HCT116 (cell line): Measurements from ENCODE around the gene ZC3H12A. TPM values are rescaled to one million over a fixed set of nuclear protein-coding genes. Genes with fewer than 3 reads are reported as not detected.
A peak's percentile ranks its signal among the peaks of the same experiment; 100 is the strongest.

ENCODE experiments used
- ATAC-seq: fragments of 200-7000 bp; cut with Tn5 transposase; 2 replicates; pipeline ENCODE4 v1.9.1; 2020; ENCODE audit warnings: mild to moderate bottlenecking, moderate library complexity
- BruUV-seq: library from RNA; stranded (reverse); fragments of 400-500 nt; replicated peaks from 2 replicates; lab custom pipeline; 2021; lab: Mats Ljungman, UMichigan
- CTCF ChIA-PET: fragments of 300-600 bp; sonication (Branson Sonifier 250); formaldehyde crosslinking; loops from one replicate; lab custom pipeline; 2021; ENCODE audit warnings: antibody characterized with exemption; lab: Charles Lee
- POLR2A ChIA-PET: fragments of 300-600, 350-600 bp; sonication (Branson Sonifier 250); formaldehyde crosslinking; loops from one replicate; lab custom pipeline; 2021; ENCODE audit warnings: antibody characterized with exemption; lab: Charles Lee
- RAD21 ChIA-PET, 2 experiments: fragments of 300-600 bp; sonication (Branson Sonifier 250); formaldehyde crosslinking; loops; one replicate each; lab custom pipeline; 2023; ENCODE audit warnings: low total read pairs in 2 of 2; ENCODE audit not compliant: uncharacterized antibody in 2 of 2, unreplicated experiment in 2 of 2, low non-redundant PET in 1 of 2; lab: Charles Lee
- DNase-seq: peaks from one replicate; pipeline ENCODE4 v3.0.0-alpha.2; 2010; ENCODE audit warnings: low read depth, low spot score
- H2AFZ ChIP-seq: fragments of 200-600 bp; shearing (Covaris generic), sonication (generic); 2 replicates; pipeline ENCODE4 v1.6.1; 2017; ENCODE audit warnings: low read depth, mixed run types, mixed read lengths, antibody characterized with exemption, low read length; ENCODE audit not compliant: poor library complexity, severe bottlenecking
- H3K27ac ChIP-seq: 2 replicates; pipeline ENCODE4 v1.5.1; 2012; ENCODE audit warnings: low read depth, low read length
- H3K27me3 ChIP-seq: fragments of 200-600 bp; sonication (generic); 2 replicates; pipeline ENCODE4 v1.6.1; 2016; ENCODE audit warnings: mixed run types, low read length, mixed read lengths; ENCODE audit not compliant: insufficient read depth
- H3K36me3 ChIP-seq, 2 experiments: fragments of 200-500 bp in 1 of 2; fragments of 200-600 bp in 1 of 2; sonication (Bioruptor generic) in 1 of 2; sonication (generic) in 1 of 2; 2 replicates each; pipeline versions ENCODE4 v1.5.1 to v1.6.1; 2014 to 2016; ENCODE audit warnings: low read length in 2 of 2, inconsistent platforms in 1 of 2, mixed read lengths in 1 of 2, mixed run types in 1 of 2; ENCODE audit not compliant: insufficient read depth in 2 of 2, control insufficient read depth in 1 of 2
- H3K4me1 ChIP-seq, 2 experiments: fragments of 200-600 bp in 1 of 2; sonication (generic) in 1 of 2; 2 replicates each; pipeline versions ENCODE4 v1.5.1 to v1.6.1; 2012 to 2017; ENCODE audit warnings: low read length in 2 of 2, inconsistent platforms in 1 of 2, mild to moderate bottlenecking in 1 of 2, mixed read lengths in 1 of 2, mixed run types in 1 of 2, moderate library complexity in 1 of 2; ENCODE audit not compliant: insufficient read depth in 2 of 2, control insufficient read depth in 1 of 2
- H3K4me2 ChIP-seq: fragments of 200-600 bp; sonication (generic); 2 replicates; pipeline ENCODE4 v1.6.1; 2017; ENCODE audit warnings: mixed run types, low read length, mixed read lengths
- H3K4me3 ChIP-seq, 2 experiments: fragments of 200-600 bp in 1 of 2; sonication (generic) in 1 of 2; replicated peaks in 1 of 2; 2 replicates each; pipeline ENCODE4 v1.5.1; 2011 to 2016; ENCODE audit warnings: low read length in 2 of 2, control low read depth in 1 of 2, low read depth in 1 of 2, mild to moderate bottlenecking in 1 of 2, mixed read lengths in 1 of 2, mixed run types in 1 of 2
- H3K79me2 ChIP-seq: fragments of 200-600 bp; sonication (generic); 2 replicates; pipeline ENCODE4 v1.6.1; 2017; ENCODE audit warnings: mild to moderate bottlenecking, mixed run types, low read length, moderate library complexity, mixed read lengths; ENCODE audit not compliant: insufficient read depth
- H3K9ac ChIP-seq: fragments of 200-600 bp; sonication (generic); 2 replicates; pipeline ENCODE4 v1.6.1; 2016; ENCODE audit warnings: low read length, mixed read lengths
- H3K9me2 ChIP-seq: fragments of 200-600 bp; sonication (generic), shearing (Covaris generic); 2 replicates; pipeline ENCODE4 v1.6.1; 2017; ENCODE audit warnings: mixed run types, mild to moderate bottlenecking, moderate library complexity; ENCODE audit not compliant: insufficient read depth
- H3K9me3 ChIP-seq, 2 experiments: fragments of 200-500 bp in 1 of 2; fragments of 200-600 bp in 1 of 2; sonication (Bioruptor generic) in 1 of 2; sonication (generic) in 1 of 2; 2 replicates each; pipeline ENCODE4 v1.6.1; 2014 to 2017; ENCODE audit warnings: low read length in 2 of 2, mixed read lengths in 2 of 2, inconsistent platforms in 1 of 2, low read depth in 1 of 2, mild to moderate bottlenecking in 1 of 2, mixed run types in 1 of 2, moderate library complexity in 1 of 2; ENCODE audit not compliant: control insufficient read depth in 1 of 2, insufficient read depth in 1 of 2
- H4K20me1 ChIP-seq: fragments of 200-600 bp; sonication (generic), shearing (Covaris generic); 2 replicates; pipeline ENCODE4 v1.6.1; 2017; ENCODE audit warnings: mixed run types, mild to moderate bottlenecking, moderate library complexity; ENCODE audit not compliant: insufficient read depth
- EGR1 ChIP-seq: IDR thresholded peaks from 2 replicates; pipeline ENCODE4 v1.6.1; 2012; ENCODE audit warnings: low read depth
- ELF1 ChIP-seq: IDR thresholded peaks from 2 replicates; pipeline ENCODE4 v1.6.1; 2012; ENCODE audit warnings: low read depth, borderline replicate concordance
- EZH2 ChIP-seq: fragments of 200-600 bp; sonication (generic); IDR thresholded peaks from 2 replicates; pipeline ENCODE4 v1.6.1; 2017; ENCODE audit warnings: antibody characterized with exemption, mixed run types
- FOSL1 ChIP-seq: IDR thresholded peaks from 2 replicates; pipeline ENCODE4 v1.6.1; 2012; ENCODE audit warnings: low read depth
- POLR2AphosphoS5 ChIP-seq: IDR thresholded peaks from 2 replicates; pipeline ENCODE4 v1.6.1; 2011; ENCODE audit warnings: mild to moderate bottlenecking, low read depth, low read length, moderate library complexity
- SIN3A ChIP-seq: IDR thresholded peaks from 2 replicates; pipeline ENCODE4 v1.6.1; 2012; ENCODE audit warnings: low read depth
- SP1 ChIP-seq: IDR thresholded peaks from 2 replicates; pipeline ENCODE4 v1.6.1; 2012; ENCODE audit warnings: low read depth
- TCF7L2 ChIP-seq: IDR thresholded peaks from 2 replicates; pipeline ENCODE4 v1.7.0; 2011; ENCODE audit warnings: borderline replicate concordance, inconsistent platforms; ENCODE audit not compliant: insufficient read depth, insufficient read length; ENCODE audit errors: extremely low read depth
- ZFX ChIP-seq: fragments of 450-650 bp; IDR thresholded peaks from 2 replicates; pipeline ENCODE4 v1.6.1; 2017
- ZNF274 ChIP-seq: fragments of 200-500 bp; sonication (Bioruptor generic); IDR thresholded peaks from 2 replicates; pipeline ENCODE4 v1.6.1; 2014; ENCODE audit warnings: mild to moderate bottlenecking, low read depth, low read length, inconsistent platforms
- intact Hi-C: fragments of 100-400 bp; cut with micrococcal nuclease; formaldehyde crosslinking; loops from 2 replicates; pipeline ENCODE4 v1.10.0; 2022
- total RNA-seq: library from RNA; stranded (reverse); gene quantifications from one replicate; pipeline ENCODE4 v1.2.1, GENCODE V29; 2021; ENCODE audit not compliant: unreplicated experiment
- TF ChIP-seq, protein P1 (sequence below), 3 experiments: fragments of 200-600 bp in 1 of 3; sonication (generic) in 1 of 3; IDR thresholded peaks in 2 of 3; conservative IDR thresholded peaks in 1 of 3; 2 replicates each; pipeline ENCODE4 v1.5.1; 2012 to 2017; ENCODE audit warnings: low read depth in 2 of 3, low read length in 2 of 3, antibody characterized with exemption in 1 of 3, borderline replicate concordance in 1 of 3, control low read depth in 1 of 3, mild to moderate bottlenecking in 1 of 3, mixed read lengths in 1 of 3, mixed run types in 1 of 3, moderate library complexity in 1 of 3; ENCODE audit not compliant: insufficient read depth in 1 of 3
- TF ChIP-seq, protein P2 (sequence below): IDR thresholded peaks from 2 replicates; pipeline ENCODE4 v1.6.1; 2012
- TF ChIP-seq, protein P3 (sequence below): IDR thresholded peaks from 2 replicates; pipeline ENCODE4 v1.6.1; 2012; ENCODE audit warnings: low read depth

ZC3H12A gene
- total RNA-seq, 1 experiment from 2014 or later = 10.6 TPM

- TF ChIP-seq SIN3A = no peak
- no peak for TF ChIP-seq EZH2
- TF ChIP-seq POLR2AphosphoS5 = no peak
- no peak for TF ChIP-seq EGR1
- no peak for TF ChIP-seq FOSL1
- no peak for TF ChIP-seq SP1
- TF ChIP-seq ZNF274 = no peak
- TF ChIP-seq, protein P1, sequence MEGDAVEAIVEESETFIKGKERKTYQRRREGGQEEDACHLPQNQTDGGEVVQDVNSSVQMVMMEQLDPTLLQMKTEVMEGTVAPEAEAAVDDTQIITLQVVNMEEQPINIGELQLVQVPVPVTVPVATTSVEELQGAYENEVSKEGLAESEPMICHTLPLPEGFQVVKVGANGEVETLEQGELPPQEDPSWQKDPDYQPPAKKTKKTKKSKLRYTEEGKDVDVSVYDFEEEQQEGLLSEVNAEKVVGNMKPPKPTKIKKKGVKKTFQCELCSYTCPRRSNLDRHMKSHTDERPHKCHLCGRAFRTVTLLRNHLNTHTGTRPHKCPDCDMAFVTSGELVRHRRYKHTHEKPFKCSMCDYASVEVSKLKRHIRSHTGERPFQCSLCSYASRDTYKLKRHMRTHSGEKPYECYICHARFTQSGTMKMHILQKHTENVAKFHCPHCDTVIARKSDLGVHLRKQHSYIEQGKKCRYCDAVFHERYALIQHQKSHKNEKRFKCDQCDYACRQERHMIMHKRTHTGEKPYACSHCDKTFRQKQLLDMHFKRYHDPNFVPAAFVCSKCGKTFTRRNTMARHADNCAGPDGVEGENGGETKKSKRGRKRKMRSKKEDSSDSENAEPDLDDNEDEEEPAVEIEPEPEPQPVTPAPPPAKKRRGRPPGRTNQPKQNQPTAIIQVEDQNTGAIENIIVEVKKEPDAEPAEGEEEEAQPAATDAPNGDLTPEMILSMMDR (IDR thresholded peaks at IDR 0.05 in 2 of 3, conservative IDR thresholded peaks at IDR 0.05 in 1 of 3; ENCODE audit: borderline replicate concordance in 1 of 3, insufficient read depth in 1 of 3, low read depth in 2 of 3, low read length in 2 of 3) = no peak
- TF ChIP-seq, protein P2, sequence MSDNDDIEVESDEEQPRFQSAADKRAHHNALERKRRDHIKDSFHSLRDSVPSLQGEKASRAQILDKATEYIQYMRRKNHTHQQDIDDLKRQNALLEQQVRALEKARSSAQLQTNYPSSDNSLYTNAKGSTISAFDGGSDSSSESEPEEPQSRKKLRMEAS = no peak
- TF ChIP-seq, protein P3, sequence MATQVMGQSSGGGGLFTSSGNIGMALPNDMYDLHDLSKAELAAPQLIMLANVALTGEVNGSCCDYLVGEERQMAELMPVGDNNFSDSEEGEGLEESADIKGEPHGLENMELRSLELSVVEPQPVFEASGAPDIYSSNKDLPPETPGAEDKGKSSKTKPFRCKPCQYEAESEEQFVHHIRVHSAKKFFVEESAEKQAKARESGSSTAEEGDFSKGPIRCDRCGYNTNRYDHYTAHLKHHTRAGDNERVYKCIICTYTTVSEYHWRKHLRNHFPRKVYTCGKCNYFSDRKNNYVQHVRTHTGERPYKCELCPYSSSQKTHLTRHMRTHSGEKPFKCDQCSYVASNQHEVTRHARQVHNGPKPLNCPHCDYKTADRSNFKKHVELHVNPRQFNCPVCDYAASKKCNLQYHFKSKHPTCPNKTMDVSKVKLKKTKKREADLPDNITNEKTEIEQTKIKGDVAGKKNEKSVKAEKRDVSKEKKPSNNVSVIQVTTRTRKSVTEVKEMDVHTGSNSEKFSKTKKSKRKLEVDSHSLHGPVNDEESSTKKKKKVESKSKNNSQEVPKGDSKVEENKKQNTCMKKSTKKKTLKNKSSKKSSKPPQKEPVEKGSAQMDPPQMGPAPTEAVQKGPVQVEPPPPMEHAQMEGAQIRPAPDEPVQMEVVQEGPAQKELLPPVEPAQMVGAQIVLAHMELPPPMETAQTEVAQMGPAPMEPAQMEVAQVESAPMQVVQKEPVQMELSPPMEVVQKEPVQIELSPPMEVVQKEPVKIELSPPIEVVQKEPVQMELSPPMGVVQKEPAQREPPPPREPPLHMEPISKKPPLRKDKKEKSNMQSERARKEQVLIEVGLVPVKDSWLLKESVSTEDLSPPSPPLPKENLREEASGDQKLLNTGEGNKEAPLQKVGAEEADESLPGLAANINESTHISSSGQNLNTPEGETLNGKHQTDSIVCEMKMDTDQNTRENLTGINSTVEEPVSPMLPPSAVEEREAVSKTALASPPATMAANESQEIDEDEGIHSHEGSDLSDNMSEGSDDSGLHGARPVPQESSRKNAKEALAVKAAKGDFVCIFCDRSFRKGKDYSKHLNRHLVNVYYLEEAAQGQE = no peak
- no peak for TF ChIP-seq ELF1
- no peak for TF ChIP-seq TCF7L2
- TF ChIP-seq ZFX = no peak
- RAD21 ChIA-PET = interaction anchor here in 1 of 2 experiments (0.7 kb wide), 1 partner anchor 366 kb away, joined by 3 read pairs; the partner anchor contains the start of gene MTF1
- H4K20me1 ChIP-seq = peaks cover 3% of the 10 kb centered on the region; the same call in 1 of the 2 replicates
- DNase-seq = no peak
- no peaks in the 10 kb centered on the region for H3K27me3 ChIP-seq
- H3K4me2 ChIP-seq = no peak overlapping the region
- CTCF ChIA-PET = interaction anchor here (2.4 kb wide), 1 partner anchor 16 kb away, joined by 9 read pairs; no protein-coding TSS in a partner anchor
- no peaks in the 10 kb centered on the region for H3K9me2 ChIP-seq
- peaks cover 5 to 8% of the 10 kb centered on the region in 2 experiments; a peak in 1 of 4 replicates for H3K36me3 ChIP-seq
- H3K79me2 ChIP-seq = no peaks in the 10 kb centered on the region
- intact Hi-C loops = no loop called here
- H3K4me3 ChIP-seq = no peak overlapping the region
- H2AFZ ChIP-seq = no peak overlapping the region
- TSS peak; percentile 20 for BruUV-seq
- H3K9ac ChIP-seq = no peak overlapping the region
- no peak for ATAC-seq
- 0 out of 4 replicates have a peak, but pooled peaks cover 0 to 3% of the 10 kb centered on the region in 2 experiments for H3K4me1 ChIP-seq
- no peak overlapping the region for H3K27ac ChIP-seq
- H3K9me3 ChIP-seq = no peaks in the 10 kb centered on the region
- POLR2A ChIA-PET = no interaction called here
These were observed 19.1 kb downstream of the ZC3H12A start for GRCh38 chr1:37493336-37494098.
